CD4-positive, alpha-beta T cell treated with Interleukin-15 for 4 hours (primary cell): ENCODE results near the gene SSH2.

Experiments
- DNase-seq: peaks from one replicate; pipeline ENCODE4 v3.0.0-alpha.2; 2020; ENCODE audit warnings: low spot score

SSH2 gene

DNA sequence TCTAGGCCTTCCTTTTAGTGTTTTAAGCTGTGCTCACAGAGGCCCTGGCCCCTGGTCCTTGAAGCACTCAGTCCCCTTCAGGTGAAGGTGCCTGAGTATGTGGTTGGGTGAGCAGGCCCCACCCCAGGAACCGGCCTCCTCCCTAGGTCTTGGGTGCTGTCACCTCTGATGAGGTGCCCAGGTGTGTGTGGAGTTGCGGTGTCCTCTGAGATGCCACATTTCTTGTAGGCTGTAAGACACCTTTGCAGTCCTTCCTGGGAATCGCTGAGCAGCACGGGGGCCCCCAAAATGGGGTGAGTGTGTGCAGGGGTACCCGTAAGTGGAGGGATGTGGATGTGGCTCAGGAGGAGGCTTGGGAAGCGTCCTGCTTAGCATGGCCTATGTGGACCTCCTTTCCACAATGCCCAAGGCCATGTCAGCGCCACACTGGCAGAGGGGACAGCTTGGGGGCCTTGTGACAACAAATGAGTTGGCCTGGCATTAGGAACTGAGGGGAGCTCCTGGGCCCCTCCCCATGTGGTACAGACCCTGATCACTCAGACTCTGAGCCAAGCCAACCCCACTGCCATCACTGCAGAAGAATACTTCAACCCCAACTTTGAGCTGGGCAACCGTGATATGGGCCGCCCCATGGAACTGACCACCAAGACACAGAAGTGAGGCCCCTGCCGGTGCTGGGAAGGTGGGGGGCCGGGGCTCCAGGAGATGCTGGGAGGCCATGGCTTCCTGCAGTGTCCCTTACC, 318.5 kb downstream of the SSH2 start:
- no peak for DNase-seq

DNA sequence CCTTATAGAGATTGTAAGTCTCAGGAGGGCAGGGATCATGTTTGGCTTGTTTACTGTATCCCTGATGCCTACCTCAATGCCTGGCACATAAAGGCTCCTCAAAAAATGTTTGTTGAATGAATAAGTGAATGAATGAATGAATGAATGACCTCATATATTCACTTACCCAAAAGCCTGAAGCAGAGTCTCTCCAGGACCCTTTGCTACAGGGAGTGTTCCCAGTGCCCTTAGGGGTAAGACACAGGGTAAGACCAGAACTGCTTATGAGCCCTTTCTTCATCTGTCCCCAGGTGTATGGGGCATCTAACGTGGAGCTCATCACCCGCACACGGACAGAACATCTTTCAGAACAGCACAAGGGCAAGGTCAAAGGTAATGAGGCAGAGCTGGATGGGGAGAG, 319.6 kb downstream of the SSH2 start:
- no peak for DNase-seq

DNA sequence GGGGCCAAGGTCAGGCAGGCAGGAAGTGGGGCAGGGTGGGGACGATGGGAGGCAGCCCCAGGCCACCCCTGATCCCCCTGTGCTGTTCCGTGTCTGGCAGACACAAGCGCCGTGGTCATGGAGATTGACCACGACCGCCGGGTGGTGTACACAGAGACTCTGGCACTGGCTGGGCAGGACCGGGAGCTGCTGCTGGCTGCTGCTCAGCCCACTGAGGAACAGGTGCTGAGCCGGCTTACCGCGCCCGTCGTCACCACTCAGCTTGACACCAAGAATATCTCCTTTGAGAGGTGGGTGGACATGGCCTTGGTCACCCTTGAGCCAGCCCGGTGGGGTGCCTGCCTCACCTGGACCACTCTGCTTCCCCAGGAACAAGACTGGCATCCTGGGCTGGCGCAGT, 321.0 kb downstream of the SSH2 start:
- DNase-seq = no peak

DNA sequence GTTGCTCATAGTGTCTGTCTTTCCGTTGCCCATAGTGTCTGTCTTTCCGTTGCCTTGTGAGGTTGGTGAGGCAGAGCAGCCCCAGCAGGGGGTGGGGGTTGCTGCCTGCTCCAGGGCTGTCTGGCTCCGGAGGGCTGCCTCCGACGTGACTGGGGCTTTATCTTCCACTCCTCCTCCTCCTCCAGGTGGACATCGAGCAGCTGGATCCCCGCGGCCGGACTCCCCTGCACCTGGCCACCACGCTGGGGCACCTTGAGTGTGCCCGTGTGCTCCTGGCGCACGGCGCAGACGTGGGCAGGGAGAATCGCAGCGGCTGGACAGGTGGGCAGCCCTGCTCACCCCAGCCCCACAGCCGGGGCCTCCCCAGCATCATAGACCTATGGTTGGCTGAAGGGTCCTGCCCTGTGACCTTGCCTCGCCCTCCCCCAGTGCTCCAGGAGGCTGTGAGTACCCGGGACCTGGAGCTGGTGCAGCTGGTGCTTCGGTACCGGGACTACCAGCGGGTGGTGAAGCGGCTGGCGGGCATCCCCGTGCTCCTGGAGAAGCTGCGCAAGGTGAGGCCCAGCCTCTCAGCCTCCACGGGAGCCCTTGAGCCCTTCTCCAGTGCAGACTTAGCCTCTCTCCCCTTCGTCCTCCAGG, 322.4 kb downstream of the SSH2 start:
- no peak for DNase-seq

DNA sequence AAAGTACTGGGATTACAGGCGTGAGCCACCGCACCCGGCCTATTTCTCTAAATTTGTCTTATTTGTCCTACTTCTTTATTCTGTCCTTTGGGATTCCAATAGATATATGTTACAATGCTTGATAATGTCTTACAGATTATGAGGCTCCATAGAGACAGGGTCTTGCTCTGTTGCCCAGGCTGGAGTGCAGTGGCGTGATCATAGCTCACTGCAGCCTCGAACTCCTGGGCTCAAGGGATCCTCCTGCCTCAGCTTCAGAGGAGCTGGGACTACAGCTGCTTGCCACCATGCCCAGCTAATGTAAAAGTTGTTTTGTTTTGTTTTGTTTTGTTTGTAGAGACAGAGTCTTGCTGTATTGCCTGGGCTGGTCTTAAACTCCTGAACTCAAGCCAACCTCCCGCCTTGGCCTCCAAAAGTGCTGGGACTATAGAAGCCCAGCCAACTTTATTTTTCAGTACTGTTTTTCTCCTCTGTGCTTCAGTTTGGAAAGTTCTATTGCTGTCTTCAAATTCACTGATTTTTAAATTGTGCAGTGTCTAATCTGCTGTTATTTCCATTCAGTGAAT, 326.8 kb downstream of the SSH2 start:
- no peak for DNase-seq

DNA sequence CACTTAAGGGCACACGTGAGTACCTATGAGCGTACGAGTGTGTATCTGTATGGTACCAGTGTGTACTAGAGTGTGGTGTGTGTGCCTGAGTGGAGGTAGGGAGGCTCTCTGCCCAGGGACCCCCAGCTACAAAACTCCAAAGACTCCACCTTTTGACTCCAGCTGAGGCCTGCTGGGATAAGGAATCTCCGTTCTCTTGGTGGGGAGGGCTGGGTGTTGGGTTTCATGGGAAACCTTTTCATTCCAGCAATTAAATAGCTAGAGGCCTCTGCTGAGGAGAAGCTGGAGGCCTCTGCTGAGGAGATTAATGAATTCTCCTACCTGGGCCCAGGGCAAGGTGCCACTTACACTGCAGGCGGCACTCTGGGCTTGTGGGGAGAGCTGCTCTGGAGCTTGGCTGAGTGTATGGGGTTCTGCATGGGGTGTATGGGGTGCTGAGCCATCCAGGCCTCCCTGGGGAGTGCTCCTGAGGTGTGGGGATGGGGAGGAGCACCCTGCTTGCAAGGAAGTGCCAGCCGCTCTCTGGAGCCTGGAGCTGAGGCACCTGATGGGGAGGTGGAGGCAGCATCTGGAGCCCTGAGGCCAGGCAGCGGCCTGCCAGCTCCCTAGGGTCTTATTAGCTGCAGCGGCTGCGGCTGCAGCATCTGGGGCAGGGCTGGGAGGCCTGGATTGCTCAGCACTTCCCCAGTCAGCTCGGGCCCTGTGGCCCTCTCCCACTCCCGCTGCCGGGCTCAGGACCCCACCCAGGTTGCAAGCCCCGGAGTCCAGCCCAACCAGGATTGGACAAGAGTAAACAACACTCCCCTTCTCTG, 332.5 kb downstream of the SSH2 start:
- no peak for DNase-seq

DNA sequence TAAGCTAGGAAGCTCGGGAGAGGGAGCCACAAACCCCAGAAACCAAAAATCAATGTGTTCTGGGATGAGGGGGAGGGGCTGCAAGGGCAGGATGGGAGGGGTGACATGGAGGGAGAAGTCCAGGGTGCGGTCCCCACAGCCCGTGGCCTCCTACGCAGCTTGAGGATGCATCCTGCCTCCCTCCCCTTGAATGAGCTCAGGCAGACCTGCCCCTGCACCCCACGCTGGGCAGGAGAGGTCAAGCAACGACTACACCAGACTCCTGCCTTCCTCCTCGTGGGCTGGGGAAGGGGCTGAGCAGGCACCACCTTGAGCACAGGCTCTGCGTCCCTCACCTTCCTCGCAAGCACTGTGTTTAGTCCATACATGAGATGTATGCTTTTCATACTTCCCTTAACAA, 333.2 kb downstream of the SSH2 start:
- no peak for DNase-seq

DNA sequence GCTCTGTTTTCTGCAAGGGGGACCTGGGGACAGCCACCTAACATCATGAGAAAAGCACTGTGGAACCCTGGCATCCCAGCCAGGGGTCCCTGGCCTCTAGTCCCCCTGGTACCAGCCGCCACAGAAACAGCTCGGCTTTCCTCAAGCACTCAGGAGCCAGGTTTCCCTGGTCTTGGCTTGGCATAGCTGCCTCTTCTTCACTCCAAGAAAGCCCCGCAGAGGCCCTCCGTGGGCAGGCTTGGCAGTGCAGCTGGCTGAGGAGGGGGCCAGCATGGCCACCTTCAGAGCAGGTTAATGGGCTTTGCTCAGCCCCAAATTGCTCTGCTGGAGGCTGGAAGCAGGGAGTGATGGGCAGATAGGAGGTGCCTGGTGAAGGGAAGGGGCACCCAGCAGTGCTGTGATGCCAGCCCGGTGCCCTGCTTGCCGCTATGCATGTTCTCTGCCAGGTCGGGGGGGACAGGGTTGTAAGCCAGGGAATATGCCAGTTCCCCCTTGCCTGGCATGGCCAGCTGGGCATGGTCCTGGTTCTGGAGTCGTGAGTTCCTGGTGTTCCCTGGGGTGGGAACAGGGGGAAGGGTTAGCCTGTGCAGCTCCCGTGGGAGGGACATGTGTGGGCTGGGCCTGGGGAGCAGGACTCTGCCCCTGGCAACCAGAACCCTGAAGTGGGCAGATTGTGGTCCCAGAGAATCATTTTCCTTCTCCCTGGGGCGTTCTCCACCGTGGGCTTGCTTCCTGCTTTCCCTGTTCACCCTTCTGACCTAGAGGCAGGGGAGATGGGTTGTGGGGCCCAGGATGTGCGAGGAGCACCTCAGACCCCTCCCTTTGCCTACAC, 333.9 kb downstream of the SSH2 start:
- DNase-seq = no peak

DNA sequence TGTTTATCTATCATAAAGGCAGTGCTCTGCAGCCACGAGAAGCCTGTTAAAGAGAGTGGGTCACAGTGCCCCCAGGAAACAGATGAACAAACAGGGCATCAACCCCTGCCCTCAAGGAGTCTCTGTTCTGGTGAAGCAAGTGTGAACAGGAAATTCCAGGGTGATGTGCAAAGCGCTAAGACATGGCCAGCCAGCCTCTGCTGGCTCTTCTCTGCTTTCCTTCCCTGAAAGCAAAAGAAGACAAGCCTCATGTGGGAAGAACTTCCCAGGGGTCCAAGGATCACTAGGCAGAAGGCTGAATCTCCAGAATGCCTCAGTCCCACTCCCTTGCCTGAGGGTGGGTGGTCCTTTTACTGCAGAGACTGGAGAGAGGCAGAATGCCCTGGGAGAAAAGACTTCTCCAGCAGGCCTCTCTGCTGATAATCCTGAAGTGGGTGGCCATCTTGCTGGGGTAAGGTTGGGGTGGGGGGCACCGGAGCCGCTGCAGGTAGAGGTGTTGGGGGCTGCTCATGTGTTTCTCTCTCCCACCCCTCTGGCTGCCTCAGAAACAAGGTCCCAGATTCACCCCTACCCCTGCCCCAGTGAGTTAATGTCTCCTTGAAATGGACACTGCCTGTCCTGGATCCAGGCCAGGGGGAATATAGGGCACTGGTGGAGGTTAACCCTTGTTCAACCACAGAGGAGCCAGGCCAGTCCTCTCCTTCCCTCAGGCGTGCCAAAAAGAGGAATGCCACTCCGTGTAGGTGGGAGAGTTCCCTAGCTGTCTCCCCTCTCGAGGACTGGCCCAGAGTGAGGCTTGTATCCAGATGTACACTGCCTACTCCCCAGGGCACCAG, 334.7 kb downstream of the SSH2 start:
- DNase-seq = no peak

DNA sequence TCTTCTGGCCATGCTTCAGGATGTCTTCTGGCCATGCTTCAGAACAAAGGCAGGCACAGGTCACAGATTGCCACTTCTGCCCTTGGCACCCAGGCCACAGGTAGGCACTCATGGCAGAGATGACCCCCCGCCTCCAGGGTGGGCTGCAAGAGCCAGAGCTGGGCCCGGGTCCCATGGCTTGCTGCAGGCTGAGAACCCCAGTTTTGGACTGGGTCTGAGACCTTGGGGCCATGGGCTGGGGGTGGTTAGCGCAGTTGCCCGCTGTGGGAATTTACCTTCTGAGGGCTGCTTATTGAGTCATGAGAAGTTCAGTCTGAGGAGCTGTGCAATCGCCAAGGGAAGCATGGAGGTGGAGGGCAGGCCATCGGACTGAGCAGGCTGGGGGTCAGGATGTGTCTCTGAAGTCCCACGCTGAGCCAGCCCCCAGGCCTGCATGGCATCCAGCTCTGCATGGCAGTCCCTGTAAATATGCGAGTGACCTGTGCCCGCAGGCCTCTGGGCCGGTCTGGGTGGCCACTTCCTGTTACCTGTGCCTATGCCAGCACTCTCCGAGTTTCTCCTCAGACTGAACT, 335.4 kb downstream of the SSH2 start:
- DNase-seq = no peak

DNA sequence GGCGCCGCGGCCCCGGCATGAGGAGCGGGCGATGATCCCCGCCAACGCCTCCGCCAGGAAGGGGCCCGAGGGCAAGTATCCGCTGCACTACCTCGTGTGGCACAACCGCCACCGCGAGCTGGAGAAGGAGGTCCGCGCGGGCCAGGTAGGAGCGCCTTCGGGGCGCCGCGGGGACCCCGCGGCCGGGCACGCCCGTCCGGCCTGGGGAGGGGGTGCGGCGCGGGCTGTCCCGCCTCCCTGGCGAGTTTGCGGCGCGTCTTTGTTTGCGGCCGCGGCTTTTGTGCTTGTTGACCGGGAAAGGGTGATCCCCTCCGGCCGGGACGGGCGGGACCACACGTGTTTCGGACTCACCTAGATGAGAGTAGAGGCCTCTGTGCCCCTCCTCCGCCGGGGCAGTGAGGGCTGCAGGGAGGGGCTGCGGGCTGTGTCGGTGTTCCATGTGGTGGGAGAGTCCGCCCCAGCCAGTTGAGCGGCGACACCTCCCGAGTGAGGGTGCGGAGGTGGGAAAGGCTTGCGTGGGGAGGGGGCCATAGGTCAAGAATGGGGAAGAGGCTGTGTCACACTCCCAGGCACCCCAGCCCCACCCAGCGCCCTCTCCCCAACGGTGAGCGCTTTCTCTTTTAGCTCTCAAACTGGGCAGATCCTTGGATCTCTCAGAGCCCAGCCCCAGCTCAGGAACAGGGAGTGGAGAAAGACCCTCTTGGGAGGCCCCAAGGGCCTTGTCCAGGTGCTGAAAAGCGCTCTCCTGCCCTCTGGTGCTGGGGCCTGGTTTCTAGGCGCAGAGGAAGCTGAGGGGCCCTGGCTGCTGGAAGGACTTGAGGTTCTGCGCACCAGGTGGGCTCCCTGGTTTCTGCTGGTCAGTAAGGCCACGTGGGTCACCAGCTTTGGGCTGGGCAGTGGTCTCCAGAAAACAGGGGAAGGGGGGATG, 336.2 kb downstream of the SSH2 start:
- DNase-seq = no peak

DNA sequence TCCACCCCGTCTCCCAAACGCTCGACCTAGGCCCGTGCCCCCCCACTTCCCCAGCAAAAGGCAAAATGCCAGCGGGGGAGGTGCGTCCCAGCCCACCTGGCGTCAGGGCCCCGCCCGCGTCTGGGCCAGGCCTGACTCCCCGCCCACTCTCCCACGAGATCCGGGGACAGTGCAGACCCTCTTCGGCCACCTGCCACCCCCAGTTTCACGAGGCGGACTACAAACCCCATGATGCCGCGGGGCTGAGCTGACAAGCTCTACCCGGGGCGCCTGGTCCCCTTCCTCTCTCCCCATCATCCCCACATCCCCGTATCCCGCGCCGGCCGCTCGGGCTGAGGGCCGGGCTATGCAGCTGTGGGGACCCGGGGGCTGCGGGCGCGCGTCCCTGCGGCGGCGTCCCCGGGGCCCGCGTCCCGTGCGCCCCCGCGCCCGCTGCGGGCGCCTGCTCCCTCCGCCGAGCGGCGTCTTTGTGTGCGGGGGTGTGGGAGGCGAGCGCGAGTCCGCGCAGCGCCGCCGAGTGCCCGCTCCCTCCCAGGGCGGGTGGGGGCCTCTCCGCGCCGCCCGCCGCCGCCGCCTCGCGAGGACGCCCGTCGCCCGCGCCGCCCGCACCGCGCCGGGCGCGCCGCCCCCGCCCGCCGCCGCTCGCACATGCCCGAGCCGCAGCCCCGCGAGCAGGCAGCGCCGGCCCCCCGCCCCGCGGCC, 337.0 kb downstream of the SSH2 start, which contains the start of gene ANKRD13B:
Gene ANKRD13B (plus strand): TSS at position 283 of the 702 bp plus-strand sequence. CDS start 490 bp downstream, outside the sequence.
- peak; percentile 37 for DNase-seq

DNA sequence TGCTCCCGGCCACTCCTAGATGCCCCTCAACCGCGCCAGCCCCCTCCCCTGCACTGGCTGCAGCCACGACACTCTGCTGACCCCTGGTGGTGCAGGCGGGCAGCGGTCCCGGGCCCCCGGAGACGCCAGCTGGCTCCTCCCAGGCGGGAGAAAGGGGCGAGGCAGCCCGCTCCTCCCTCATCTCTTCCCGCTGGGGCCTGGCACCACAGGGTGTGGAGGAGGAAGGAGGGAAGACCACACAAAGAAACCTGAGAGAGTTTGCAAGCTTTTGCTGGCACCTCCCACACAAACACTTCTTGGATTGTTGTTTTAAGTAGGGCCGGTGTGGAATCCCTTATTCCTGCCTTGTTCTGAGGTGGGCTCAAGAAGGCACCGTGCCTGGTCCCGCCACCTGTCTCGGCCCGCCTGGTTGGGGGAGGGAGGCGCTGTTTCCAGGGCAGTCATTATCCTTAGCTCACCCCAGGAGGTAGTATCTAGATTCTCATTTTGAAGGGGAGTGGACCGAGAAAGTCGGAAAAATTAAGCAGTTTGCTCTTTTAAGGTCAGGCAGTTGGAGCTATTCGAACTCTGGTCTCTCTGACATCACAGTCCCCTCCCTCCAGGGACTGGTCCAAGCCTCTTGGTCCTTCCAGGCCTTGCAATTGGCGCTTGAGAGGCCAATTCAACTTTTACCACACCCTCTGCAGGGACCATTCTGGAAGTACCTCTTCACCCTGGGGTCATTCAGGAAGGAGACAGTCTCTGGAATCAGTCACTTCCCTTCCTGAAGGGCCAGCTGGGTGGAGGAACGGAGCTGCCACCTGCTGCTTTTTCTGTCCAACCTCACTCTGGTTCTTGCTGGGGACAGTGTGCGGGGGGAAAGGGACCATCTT, 338.1 kb downstream of the SSH2 start:
- DNase-seq = peak; percentile 78

DNA sequence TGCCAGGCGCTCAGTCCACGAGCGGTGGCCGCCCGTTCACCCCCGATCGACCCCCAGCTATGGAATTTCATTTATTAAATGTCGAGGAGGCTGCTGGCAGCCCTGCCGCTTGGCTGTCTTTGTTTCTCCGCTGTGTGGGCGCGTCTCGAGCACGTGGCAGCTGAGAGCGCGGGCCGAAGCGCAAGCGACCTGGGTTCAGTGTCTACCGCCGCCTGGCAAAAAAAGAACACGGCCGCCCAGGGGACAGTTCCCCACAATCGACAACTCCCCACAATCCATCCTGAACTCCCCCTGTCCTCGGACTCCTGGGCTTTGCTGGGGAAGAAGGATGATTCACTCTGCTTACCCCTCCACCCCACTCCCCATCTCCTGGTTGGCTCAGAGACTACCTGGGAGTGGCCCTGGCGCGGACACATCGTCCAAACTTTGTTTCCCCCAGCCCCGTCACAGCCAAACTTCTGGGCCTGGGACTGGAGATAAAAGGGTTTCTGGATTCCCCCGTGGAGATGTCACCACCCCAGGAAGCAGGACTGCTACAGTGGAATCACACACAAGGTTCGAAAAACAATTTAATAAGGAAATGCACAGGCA, 338.8 kb downstream of the SSH2 start:
- no peak for DNase-seq

DNA sequence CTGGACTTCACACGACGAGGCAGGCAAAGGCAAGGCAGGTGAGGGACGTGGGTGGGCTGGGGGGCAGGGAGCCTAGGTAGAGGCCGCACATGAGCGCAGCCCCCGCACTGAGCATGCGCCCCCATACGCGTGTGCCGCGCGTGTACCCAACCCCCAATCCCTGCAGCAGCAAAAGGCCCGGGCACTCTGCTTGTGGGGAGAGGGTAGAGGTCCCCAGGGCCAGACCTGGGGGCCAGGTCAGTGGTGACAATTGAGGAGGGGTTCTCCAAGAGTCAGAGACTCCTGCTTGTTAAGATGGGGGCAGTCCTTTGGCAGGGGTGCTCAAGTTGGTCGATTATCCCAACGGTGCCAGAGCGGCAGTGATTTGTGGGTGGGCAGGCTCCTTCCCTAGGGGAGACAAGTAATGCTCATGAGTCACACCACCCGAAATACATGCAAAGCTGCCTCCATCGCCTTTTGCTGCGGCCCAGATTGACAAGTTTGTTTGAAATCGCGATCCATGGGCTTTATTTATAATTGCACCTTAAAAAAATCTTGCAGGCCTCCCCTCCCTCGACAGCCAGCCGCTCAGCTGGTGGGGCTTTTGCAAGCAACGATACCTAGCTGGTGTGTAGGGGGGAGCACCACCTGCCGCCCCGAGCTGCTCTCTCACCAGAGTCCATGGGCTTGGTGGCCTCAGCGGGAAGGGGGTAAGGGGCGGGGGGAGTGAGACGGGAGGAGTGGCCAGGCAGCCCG, 339.4 kb downstream of the SSH2 start:
- no peak for DNase-seq
